SKM-1 treated with dmso at 0.1 percent for 144 hours (cell line): Measurements from ENCODE around the gene LINGO3.

Experiments used
- DNase-seq: peaks from one replicate; lab custom pipeline; 2025; ENCODE audit not compliant: unreplicated experiment; lab: John Stamatoyannopoulos, UW

LINGO3 gene

DNA sequence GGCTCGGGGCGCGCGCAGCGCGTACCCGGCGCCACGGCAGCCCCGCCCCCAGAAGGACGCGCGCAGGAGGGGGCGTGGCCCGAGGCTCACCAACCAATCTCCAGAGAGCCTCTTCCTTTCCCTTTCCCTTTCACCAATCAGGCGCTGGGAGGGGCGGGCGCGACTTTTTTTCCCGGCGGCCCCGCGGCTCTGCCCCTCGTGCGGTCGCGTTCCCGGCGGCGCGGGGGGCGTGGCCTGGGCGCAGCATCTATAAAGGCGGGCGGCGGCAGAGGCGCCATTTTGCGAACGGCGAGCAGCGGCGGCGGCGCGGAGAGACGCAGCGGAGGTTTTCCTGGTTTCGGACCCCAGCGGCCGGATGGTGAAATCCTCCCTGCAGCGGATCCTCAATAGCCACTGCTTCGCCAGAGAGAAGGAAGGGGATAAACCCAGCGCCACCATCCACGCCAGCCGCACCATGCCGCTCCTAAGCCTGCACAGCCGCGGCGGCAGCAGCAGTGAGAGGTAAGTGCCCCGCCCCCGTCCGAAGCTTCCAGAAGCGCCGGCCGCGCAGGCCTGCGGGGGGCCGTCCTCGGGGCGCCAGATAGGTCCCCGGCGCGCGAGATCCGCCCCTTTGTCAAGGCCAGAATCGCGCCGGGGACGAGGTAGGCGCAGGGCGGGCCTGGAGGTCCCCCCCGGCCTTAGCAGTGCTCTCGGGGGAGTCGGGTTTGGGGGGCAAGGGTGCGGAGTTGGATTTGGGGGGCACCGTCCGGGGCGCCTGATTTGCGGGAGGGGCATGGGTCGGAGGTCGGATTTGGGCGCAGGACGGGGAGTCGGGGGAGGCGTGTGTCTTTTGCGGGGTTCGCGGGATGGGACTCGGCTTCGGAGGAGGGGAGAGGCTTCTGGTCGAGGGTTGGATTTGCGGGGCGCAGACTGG is 38.5 kb downstream of the LINGO3 start:
- DNase-seq: peak; percentile 97

DNA sequence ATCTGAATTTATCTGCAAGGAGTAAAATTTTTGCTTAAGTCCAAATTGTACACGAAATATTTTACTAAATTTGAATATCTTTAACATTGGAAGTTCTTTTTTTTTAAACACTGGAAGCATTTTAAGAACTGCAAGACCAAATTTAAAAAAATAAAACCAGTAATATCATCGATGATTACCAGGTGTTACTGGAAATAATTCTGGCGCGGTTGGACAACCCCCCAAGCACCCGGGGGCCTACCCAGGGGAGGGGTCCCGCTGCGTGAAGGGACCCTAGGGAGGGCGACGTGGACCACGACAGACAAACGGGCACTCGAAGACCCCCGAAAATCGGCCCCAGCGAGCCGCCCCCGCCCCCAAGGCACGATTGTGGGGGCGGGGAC is 39.1 kb downstream of the LINGO3 start:
- no peak for DNase-seq

DNA sequence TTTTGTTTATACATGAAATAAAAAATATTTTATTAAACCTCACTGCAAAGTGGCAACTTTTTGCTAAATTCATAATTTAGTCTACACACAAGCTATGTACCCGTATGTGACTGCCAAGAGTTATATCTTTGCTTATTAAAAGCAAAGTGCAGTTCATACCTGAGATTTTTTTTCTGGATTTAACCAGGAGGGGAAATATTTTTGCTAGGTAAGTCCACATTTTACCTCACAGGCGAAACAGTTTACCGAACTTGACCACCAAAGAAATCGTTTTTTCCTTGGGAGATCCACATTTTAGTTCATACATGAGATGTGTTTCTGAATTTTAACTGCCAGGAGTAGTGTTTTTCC is 39.5 kb downstream of the LINGO3 start:
- DNase-seq: no peak

DNA sequence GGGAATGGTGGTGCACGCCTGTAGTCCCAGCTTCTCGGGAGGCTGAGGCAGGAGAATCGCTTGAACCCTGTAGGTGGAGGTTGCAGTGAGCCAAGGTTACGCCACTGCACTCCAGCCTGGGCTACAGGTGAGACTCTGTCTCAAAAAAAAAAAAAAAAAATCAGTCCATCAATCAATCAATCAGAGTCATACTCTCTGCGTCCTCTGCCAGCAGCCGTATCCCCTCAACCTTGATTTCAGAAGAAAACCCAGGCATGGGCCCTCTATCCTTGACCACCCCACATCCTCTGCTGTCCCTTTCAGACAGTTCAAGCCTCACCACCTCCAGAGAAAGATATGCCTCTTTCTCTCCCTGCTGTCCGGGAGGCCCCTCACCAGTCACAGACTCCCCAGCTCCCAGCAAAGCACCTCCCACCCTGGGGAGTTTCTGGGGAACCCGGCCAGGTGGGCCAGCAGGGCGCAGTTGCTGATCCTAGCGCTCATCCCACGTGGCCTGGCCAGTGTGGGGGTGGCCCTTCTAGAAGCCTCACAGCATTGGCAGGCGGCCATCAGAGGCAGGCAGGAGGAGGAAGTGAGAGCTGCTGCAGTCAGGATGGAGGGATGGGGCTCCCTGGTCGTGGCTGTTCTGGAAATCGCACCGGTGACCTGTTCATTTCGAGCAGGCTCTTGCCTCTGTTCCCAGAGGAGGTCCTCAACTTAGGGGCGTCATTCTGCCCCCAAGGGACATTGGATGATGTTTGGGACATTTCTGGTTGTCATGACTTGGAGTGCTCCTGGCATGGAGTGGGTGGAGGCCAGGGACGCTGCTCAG is 41.6 kb downstream of the LINGO3 start:
- peak; percentile 77 for DNase-seq

DNA sequence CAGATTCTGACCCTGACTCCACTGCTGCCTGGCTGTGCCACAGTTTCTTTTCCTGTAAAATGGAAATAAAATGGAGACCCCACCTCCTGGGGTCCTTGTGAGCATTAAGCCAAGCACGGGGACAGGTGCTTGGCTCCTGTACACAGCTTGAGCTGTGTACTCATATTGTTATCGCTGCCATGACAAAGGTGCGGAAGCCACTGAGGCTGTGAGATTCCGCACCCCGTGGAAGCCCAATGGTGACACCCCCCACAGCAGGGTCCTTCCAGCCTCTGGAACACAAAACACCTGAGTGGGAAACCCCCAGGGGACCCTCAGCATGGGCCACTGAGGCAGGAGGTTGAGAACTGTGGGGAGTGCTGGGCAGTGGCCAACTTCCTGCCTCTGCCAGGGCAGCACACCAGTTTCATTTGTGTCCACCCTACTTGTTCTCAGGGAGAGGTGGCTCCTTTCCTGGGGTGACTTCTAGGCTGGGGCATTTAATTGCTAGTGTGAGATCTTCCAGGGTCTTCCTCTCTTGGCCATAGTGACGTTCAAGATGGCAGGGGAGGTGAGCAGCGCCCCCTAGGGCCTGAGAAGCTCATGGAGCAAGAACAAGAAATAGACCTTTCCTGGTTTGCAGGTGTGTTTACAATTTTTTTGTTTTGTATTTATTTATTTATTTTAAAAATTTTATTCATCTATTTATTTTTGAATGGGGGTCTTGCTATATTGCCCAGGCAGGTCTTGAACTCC is 46.3 kb downstream of the LINGO3 start:
- peak; percentile 11 for DNase-seq

DNA sequence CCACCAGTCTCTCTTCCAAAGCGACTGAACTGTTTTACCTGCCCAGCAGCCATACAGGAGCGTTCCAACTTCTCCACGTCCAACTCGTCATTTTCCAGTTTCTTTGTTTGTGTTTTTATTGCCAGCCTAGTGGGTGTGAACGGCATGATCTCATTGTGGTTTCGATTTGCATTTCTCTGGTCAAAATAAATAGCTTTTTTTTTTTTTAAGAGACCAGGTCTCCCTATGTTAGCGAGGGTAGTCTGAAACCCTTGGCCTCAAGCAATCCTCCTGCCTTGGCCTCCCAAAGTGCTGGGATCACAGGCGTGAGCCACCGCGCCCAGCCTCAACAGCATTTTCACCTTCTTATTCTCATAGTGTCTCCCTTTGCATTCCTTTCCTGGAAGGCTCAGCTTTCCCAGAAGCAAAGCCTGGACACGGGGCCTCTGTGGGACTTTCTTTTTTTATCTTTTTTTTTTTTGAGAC is 47.6 kb downstream of the LINGO3 start:
- DNase-seq: no peak

DNA sequence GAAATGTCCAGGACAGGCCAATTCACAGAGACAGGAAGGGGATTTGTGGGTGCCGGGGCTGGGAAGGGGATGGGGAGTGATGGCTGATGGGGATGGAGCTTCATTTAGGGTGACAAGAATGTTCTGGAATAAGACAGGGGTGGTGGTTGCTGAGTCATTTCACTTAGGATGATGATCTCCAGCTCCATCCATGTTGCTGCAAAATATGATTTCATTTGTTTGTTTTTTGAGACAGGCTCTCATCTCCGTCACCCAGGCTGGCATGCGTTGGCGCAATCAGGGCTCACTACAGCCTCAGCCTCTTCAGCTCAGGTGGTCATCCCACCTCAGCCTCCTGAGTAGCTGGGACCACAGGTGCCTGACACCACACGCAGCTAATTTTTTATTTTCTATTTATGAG is 48.6 kb downstream of the LINGO3 start:
- no peak for DNase-seq
